ENCODE results near the gene RIC8A. TPM values are rescaled to one million over a fixed set of nuclear protein-coding genes. Genes with fewer than 3 reads are reported as not detected.

Gene RIC8A
- total and polyA plus RNA-seq, 10 of the 15 experiments (the other 5 are each of a cell fraction or from before 2014, with no cell fraction given) = 10.4 to 157 (median 81.4) TPM

DNA sequence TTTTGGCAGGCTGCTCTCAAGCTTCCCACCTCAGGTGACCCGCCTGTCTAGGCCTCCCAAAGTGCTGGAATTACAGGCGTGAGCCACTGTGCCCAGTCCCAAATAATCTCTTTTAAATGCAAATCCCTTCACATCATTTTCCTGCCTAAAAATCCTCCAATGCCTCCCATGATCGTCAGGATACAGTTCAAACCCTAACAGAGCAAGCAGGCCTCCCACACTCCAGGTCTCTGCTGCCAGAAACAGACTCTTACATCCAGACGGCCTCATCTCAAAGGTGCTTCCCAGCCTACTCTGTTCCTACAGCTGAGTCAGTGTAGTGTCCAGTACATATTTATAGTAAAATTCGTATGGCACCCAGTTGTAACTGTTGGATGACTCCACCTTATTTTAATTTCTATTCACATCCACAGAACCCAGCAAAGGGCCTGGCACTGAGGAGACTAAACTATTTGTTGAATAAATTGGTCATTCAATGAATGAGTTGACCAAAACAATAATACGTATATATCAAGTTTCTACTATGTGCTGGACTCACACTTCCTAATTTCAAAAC is 20.4 kb downstream of the RIC8A start:
- Histone ChIP-seq H3K36me3 (ENCODE audit: control insufficient read depth in 2 of 2, insufficient read depth in 2 of 2, low read length in 1 of 2) (peaks cover 0 to 3% of the 10 kb centered on the region in 2 experiments; a peak in 2 of 4 replicates), H4K20me1 (ENCODE audit: control insufficient read depth, insufficient read depth) (no peaks in the 10 kb centered on the region), H3K4me2 (ENCODE audit: control insufficient read depth, insufficient read depth) (no peak overlapping the region), H3K4me3 (no peak overlapping the region), H3K79me2 (ENCODE audit: control insufficient read depth, insufficient read depth, low read length) (no peaks in the 10 kb centered on the region), H2AFZ (ENCODE audit: control insufficient read depth, low read depth, low read length) (no peak overlapping the region), H3K27me3 (replicated peaks in 1 of 2; ENCODE audit: control insufficient read depth in 2 of 2, insufficient read depth in 2 of 2, low read length in 1 of 2) (no peaks in the 10 kb centered on the region), H3K27ac (ENCODE audit: control insufficient read depth, insufficient read depth) (no peak overlapping the region), H3K4me1 (ENCODE audit: control insufficient read depth, insufficient read depth, low read length) (no peaks in the 10 kb centered on the region), H3K9me3 (replicated peaks; ENCODE audit: control insufficient read depth, insufficient read depth, low read length) (no peaks in the 10 kb centered on the region), H3K9ac (ENCODE audit: control insufficient read depth, insufficient read depth, low read length) (no peak overlapping the region)
- ATAC-seq = no peak
- in situ Hi-C loops (cut with MboI) (no loop called here), intact Hi-C loops (cut with micrococcal nuclease; ENCODE audit: unreplicated experiment) (no loop called here)
- no TSS peak for BruUV-seq (replicated peaks)
- CTCF ChIA-PET = interaction anchor here (1.2 to 2.0 kb wide), 3 partner anchors 15 to 78 kb away, joined by 3 to 5 read pairs (median 5); no protein-coding TSS in a partner anchor
- RAD21 ChIA-PET (ENCODE audit: unreplicated experiment) = no interaction called here
- DNase-seq (ENCODE audit: low read depth, low spot score) = no peak
- SMC1A ChIA-PET (ENCODE audit: uncharacterized antibody, unreplicated experiment) = interaction anchor here (0.5 to 1.0 kb wide), 4 partner anchors 10 to 351 kb away, joined by 3 read pairs; partner anchors contain the start of genes BET1L and RIC8A
- POLR2A ChIA-PET = interaction anchor here (0.6 to 1.8 kb wide), 3 partner anchors 10 to 578 kb away, joined by 3 to 7 read pairs (median 3); no protein-coding TSS in a partner anchor
- FAIRE-seq = no peak
- WGBS (ENCODE audit: insufficient coverage, insufficient replicate concordance, low lambda C conversion rate, missing lambda C conversion rate) = 75% methylated on average over 6 of the region's 6 CpGs
- TF ChIP-seq NR2F1 (conservative IDR thresholded peaks at IDR 0.05) (no peak), HSF1 (IDR thresholded peaks at IDR 0.05; ENCODE audit: low read depth, low read length) (no peak), IKZF1 (conservative IDR thresholded peaks at IDR 0.05) (no peak), NFXL1 (IDR thresholded peaks at IDR 0.05; ENCODE audit: borderline replicate concordance) (no peak), CBX5 (IDR thresholded peaks at IDR 0.05; ENCODE audit: low read depth) (no peak), PAX8 (IDR thresholded peaks at IDR 0.05) (no peak), RCOR1 (conservative IDR thresholded peaks at IDR 0.05; ENCODE audit: low read depth, low read length) (no peak), ZBTB33 (IDR thresholded peaks at IDR 0.05) (no peak), MYC (IDR thresholded peaks at IDR 0.05; ENCODE audit: insufficient read depth, insufficient read length, insufficient replicate concordance, low read length, severe bottlenecking) (no peak)
- TF ChIP-seq, protein P1, sequence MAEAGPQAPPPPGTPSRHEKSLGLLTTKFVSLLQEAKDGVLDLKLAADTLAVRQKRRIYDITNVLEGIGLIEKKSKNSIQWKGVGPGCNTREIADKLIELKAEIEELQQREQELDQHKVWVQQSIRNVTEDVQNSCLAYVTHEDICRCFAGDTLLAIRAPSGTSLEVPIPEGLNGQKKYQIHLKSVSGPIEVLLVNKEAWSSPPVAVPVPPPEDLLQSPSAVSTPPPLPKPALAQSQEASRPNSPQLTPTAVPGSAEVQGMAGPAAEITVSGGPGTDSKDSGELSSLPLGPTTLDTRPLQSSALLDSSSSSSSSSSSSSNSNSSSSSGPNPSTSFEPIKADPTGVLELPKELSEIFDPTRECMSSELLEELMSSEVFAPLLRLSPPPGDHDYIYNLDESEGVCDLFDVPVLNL (IDR thresholded peaks at IDR 0.05; ENCODE audit: low read depth, low read length) = no peak
- TF ChIP-seq, protein P2, sequence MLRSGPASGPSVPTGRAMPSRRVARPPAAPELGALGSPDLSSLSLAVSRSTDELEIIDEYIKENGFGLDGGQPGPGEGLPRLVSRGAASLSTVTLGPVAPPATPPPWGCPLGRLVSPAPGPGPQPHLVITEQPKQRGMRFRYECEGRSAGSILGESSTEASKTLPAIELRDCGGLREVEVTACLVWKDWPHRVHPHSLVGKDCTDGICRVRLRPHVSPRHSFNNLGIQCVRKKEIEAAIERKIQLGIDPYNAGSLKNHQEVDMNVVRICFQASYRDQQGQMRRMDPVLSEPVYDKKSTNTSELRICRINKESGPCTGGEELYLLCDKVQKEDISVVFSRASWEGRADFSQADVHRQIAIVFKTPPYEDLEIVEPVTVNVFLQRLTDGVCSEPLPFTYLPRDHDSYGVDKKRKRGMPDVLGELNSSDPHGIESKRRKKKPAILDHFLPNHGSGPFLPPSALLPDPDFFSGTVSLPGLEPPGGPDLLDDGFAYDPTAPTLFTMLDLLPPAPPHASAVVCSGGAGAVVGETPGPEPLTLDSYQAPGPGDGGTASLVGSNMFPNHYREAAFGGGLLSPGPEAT (IDR thresholded peaks at IDR 0.05; ENCODE audit: low read depth) = no peak
- TF ChIP-seq, protein P3, sequence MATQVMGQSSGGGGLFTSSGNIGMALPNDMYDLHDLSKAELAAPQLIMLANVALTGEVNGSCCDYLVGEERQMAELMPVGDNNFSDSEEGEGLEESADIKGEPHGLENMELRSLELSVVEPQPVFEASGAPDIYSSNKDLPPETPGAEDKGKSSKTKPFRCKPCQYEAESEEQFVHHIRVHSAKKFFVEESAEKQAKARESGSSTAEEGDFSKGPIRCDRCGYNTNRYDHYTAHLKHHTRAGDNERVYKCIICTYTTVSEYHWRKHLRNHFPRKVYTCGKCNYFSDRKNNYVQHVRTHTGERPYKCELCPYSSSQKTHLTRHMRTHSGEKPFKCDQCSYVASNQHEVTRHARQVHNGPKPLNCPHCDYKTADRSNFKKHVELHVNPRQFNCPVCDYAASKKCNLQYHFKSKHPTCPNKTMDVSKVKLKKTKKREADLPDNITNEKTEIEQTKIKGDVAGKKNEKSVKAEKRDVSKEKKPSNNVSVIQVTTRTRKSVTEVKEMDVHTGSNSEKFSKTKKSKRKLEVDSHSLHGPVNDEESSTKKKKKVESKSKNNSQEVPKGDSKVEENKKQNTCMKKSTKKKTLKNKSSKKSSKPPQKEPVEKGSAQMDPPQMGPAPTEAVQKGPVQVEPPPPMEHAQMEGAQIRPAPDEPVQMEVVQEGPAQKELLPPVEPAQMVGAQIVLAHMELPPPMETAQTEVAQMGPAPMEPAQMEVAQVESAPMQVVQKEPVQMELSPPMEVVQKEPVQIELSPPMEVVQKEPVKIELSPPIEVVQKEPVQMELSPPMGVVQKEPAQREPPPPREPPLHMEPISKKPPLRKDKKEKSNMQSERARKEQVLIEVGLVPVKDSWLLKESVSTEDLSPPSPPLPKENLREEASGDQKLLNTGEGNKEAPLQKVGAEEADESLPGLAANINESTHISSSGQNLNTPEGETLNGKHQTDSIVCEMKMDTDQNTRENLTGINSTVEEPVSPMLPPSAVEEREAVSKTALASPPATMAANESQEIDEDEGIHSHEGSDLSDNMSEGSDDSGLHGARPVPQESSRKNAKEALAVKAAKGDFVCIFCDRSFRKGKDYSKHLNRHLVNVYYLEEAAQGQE (IDR thresholded peaks at IDR 0.05; ENCODE audit: low read depth, low read length) = no peak
